PFSK-1 (cell line): Measurements from ENCODE around the gene SLC12A4.

Experiments used
- FOXP2 ChIP-seq: optimal IDR thresholded peaks from 2 replicates; pipeline ENCODE3; 2011; ENCODE audit warnings: borderline replicate concordance, control low read depth, inconsistent platforms; ENCODE audit not compliant: insufficient read depth; ENCODE audit errors: extremely low read length, extremely low read depth
- POLR2AphosphoS5 ChIP-seq: IDR thresholded peaks from 2 replicates; pipeline ENCODE4 v1.6.1; 2012; ENCODE audit warnings: low read depth, mild to moderate bottlenecking, control low read depth, low read length, moderate library complexity
- SIN3A ChIP-seq: IDR thresholded peaks from 2 replicates; pipeline ENCODE4 v1.6.1; 2012; ENCODE audit warnings: mild to moderate bottlenecking, low read length, moderate library complexity, borderline replicate concordance; ENCODE audit not compliant: insufficient read depth
- TAF1 ChIP-seq: IDR thresholded peaks from 2 replicates; pipeline ENCODE4 v1.6.1; 2012; ENCODE audit warnings: low read length, control low read depth, borderline replicate concordance; ENCODE audit not compliant: insufficient read depth
- TF ChIP-seq, protein P1 (sequence below), 2 experiments: IDR thresholded peaks; 2 replicates each; pipeline versions ENCODE4 v1.6.1 to v1.8.0; 2011 to 2012; ENCODE audit warnings: low read depth in 2 of 2, low read length in 2 of 2, control low read depth in 1 of 2, inconsistent platforms in 1 of 2, mild to moderate bottlenecking in 1 of 2, moderate library complexity in 1 of 2; ENCODE audit not compliant: insufficient read depth in 1 of 2

SLC12A4 gene

DNA sequence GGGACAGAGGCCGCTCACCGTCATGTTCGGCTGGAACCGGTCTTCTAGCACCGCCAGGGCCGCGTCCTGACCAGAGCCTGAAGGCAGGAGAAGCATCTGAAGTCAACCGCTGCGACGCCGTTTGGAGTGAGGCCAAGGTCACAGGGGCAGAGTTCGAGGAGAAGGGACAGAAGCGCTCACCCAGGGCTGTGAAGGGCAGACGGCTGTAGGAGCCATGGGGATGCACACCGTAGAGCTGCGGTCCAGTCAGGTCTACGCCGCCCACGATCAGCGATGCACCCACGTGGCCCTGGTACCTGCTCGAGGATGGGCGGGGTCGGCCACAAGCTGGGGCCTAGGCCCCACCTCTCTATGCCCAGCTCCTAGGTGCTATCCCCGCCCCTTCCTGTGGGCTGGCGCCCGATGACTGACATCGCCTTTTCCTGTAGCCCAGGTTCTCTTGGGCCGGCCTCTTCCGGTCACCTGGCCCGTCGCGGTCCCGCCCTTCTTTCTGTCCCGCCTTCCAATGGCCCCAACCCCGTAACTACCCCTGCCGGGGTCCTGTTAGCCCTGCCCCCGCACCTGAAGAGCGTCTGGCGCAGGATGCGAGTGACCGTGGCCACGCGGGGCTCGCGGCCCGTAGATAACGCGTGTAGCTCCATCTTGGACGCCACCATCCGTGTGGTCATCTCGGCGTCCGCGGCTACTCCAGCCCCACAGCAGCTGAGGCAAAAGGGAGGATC, 32.9 kb downstream of the SLC12A4 start:
- TF ChIP-seq TAF1 (peak; percentile 90), FOXP2 (no peak), POLR2AphosphoS5 (peak; percentile 91)
- TF ChIP-seq, protein P1, sequence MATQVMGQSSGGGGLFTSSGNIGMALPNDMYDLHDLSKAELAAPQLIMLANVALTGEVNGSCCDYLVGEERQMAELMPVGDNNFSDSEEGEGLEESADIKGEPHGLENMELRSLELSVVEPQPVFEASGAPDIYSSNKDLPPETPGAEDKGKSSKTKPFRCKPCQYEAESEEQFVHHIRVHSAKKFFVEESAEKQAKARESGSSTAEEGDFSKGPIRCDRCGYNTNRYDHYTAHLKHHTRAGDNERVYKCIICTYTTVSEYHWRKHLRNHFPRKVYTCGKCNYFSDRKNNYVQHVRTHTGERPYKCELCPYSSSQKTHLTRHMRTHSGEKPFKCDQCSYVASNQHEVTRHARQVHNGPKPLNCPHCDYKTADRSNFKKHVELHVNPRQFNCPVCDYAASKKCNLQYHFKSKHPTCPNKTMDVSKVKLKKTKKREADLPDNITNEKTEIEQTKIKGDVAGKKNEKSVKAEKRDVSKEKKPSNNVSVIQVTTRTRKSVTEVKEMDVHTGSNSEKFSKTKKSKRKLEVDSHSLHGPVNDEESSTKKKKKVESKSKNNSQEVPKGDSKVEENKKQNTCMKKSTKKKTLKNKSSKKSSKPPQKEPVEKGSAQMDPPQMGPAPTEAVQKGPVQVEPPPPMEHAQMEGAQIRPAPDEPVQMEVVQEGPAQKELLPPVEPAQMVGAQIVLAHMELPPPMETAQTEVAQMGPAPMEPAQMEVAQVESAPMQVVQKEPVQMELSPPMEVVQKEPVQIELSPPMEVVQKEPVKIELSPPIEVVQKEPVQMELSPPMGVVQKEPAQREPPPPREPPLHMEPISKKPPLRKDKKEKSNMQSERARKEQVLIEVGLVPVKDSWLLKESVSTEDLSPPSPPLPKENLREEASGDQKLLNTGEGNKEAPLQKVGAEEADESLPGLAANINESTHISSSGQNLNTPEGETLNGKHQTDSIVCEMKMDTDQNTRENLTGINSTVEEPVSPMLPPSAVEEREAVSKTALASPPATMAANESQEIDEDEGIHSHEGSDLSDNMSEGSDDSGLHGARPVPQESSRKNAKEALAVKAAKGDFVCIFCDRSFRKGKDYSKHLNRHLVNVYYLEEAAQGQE (IDR thresholded peaks at IDR 0.05; ENCODE audit: insufficient read depth in 1 of 2, low read depth in 2 of 2, low read length in 2 of 2) = peak in 1 of 2 experiments; percentile 57; a peak in 1 of 4 replicates

DNA sequence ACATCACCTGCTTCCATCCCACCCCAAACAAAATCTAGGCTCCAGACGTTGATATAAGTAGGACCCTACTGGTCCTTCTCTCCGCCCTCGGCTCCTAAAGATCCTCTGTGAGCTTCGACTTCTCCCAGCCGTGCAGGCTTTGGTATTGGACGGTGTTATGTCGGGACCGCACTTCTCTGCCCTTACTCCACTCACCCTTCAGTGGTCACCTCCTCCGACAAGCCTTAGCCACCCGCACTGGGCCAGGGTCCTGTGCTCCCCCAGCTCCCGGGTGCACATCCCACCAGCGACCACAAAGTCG, 33.4 kb downstream of the SLC12A4 start:
- TF ChIP-seq SIN3A (no peak), FOXP2 (no peak), POLR2AphosphoS5 (no peak), TAF1 (no peak)
- TF ChIP-seq, protein P1 (IDR thresholded peaks at IDR 0.05; ENCODE audit: insufficient read depth in 1 of 2, low read depth in 2 of 2, low read length in 2 of 2) = no peak

DNA sequence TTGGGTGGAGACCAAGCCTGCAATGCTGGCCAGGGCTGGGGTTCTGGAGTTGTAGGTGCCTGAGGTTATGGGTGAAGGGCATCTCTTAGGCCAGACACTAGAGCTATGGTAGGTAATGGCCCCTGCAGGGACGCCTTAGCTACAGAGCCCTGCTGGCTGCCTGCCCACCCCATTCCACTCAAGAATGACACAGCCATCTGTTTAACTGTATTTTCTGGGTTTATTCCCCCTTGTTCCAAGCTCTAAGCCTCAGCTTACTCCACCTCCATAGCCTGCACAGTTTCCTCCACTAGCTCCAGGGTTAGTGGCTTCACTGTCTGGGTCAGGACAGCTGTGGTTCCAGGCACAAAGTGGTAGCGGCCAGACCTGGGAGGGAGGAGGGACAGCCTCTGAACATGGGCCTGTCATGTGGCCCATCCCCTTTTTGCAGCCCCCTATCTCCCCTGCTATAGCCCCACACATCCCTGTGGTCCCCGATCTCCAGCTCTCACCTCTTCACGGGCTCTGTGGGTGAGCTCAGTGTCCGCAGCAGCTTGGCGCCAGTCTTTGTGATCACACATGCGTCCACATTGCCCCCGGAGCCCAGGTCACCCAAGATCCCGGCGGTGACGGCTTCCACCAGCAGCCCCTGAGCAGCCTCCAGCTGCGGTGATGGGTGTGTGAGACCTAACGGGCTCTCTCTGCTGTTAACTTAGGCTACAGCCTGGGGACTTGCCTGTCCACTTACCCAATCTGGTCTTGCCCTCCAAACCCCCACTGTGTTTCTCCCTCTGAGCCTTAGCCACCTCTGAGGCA, 33.9 kb downstream of the SLC12A4 start:
- TF ChIP-seq, protein P1 (IDR thresholded peaks at IDR 0.05; ENCODE audit: insufficient read depth in 1 of 2, low read depth in 2 of 2, low read length in 2 of 2) = no peak
- TF ChIP-seq POLR2AphosphoS5 = peak; percentile 40; the same call in 1 of the 2 replicates

DNA sequence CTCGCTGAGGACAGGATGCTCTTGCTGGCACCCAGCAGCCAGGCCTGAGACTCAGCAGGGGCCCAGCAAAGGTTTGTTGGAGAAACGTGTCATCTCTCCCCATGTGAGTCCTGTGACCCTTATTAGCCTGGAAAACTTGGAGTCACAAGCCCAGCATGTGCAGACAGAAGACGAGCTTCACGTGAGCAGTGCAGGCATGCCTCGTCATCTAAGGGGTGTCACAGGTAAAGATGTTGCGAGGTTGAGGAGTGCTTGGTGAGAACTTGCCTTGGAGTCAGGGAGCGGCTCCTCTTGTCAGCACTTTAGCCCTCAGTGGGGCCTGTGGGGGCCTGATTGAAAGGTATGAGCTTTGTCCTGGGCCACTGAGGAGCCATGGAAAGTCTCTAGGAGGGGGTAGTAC, 34.6 kb downstream of the SLC12A4 start:
- TF ChIP-seq TAF1 = no peak
- TF ChIP-seq, protein P1 (IDR thresholded peaks at IDR 0.05; ENCODE audit: insufficient read depth in 1 of 2, low read depth in 2 of 2, low read length in 2 of 2) = no peak
- TF ChIP-seq POLR2AphosphoS5 = no peak
- TF ChIP-seq FOXP2 = no peak
- TF ChIP-seq SIN3A = no peak

DNA sequence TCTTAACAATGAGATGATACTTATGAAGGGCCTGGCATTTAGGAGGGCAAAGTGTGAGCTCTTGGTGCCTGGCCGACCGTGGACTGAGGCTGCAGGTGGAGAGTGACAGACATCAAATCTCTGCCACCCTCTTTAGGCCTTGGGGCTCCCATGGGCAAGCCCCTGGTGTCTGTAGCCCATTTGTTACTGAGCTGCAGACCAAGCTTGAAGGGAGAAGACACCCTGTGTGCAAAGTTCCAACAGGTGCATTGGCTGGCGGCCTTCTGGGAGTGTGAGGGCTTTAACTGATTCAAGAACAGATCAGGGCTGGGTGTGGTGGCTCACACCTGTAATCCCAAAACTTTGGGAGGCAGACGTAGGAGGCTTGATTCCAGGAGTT, 36.0 kb downstream of the SLC12A4 start:
- TF ChIP-seq TAF1 (no peak), SIN3A (no peak), FOXP2 (no peak), POLR2AphosphoS5 (no peak)
- TF ChIP-seq, protein P1 (IDR thresholded peaks at IDR 0.05; ENCODE audit: insufficient read depth in 1 of 2, low read depth in 2 of 2, low read length in 2 of 2) = no peak
